HEK293T (cell line): ENCODE data around the gene SETD1B.

ENCODE experiments used
- BHLHE40 ChIP-seq: fragments of 450-650 bp; IDR thresholded peaks from 2 replicates; pipeline ENCODE4 v1.6.1; 2016; ENCODE audit warnings: mild to moderate bottlenecking, moderate library complexity, borderline replicate concordance
- CTBP1 ChIP-seq: fragments of 450-650 bp; IDR thresholded peaks from 2 replicates; pipeline ENCODE4 v1.6.1; 2016; ENCODE audit warnings: borderline replicate concordance
- FOXA1 ChIP-seq: fragments of 450-650 bp; IDR thresholded peaks from 2 replicates; pipeline ENCODE4 v1.6.1; 2016; ENCODE audit warnings: mild to moderate bottlenecking
- L3MBTL2 ChIP-seq: fragments of 450-650 bp; conservative IDR thresholded peaks from 2 replicates; pipeline ENCODE4 v1.6.1; 2016; ENCODE audit warnings: mild to moderate bottlenecking
- SP1 ChIP-seq: fragments of 450-650 bp; IDR thresholded peaks from 2 replicates; pipeline ENCODE4 v1.6.1; 2017

DNA sequence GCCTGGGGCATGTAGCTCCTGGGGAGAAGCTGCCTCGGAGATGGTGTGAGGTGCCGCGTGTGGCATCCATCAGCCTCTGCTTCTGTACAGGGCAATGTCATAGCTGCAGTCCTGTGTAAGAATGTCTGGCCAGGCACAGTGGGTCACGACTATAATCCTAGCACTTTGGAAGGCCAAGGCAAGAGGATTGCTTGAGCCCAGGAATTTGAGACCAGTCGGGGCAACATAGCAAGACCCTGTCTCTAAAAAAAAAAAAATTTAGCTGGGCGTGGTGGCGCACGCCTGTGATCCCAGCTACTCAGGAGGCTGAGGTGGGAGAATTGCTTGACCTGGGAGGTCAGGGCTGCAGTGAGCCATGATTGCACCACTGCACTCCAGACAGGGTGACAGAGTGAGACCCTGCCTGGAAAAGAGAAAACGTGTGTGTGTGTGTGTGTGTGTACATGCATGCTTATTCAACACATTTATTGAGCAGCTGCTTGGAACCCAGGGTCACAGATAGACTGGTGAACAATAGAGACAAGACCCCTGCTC is 34.4 kb upstream of the SETD1B start:
- TF ChIP-seq L3MBTL2 (no peak), BHLHE40 (no peak), CTBP1 (no peak), SP1 (no peak), FOXA1 (no peak)
